GM18861 (cell line): ENCODE data around the gene ACTA1.
"Not testable (repeated sequence)": the region's sequence is repeated elsewhere in the genome, so short reads cannot be mapped to it uniquely, and the experiment has no call there.

Experiments used
- ATAC-seq: cut with Tn5 transposase; IDR thresholded peaks from one replicate; pipeline ENCODE4 v1.9.1; 2021; ENCODE audit not compliant: unreplicated experiment

The ACTA1 gene

DNA sequence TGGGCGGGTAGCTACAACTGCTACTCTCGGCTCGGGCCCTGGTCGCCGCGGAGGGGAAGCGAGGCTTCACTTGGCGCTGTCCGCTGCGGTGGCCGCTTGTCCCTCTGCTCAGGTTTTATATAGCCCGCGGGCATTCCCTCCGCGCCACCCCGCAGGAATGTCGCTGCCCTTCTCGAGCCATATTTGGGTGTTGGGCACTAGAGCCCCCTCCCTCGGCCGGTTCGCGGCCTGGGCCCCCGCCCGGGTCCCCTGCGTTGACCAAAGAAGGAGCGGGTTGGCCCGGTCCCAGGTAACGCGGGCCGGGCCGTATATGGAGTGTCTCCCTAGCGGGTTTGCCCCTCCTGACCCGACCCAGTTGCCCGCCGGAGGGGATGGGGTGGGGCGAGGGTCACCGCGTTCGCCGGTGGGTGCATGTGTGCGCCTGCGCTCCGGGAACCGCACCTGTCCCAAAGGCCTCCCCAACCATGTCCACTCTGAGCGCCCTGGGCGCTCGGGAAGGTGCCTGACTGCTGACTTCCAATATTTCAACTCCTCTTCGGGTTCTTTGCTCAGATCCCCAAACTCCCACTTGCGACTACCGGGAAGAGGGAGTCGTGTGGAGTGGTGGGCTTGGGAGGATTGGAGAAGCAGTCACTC is at the start of gene ACTA1:
ACTA1 (minus strand) TSS at position 90 of the 636 bp plus-strand sequence. CDS start 979 bp downstream, outside the sequence.
- ATAC-seq = no peak

DNA sequence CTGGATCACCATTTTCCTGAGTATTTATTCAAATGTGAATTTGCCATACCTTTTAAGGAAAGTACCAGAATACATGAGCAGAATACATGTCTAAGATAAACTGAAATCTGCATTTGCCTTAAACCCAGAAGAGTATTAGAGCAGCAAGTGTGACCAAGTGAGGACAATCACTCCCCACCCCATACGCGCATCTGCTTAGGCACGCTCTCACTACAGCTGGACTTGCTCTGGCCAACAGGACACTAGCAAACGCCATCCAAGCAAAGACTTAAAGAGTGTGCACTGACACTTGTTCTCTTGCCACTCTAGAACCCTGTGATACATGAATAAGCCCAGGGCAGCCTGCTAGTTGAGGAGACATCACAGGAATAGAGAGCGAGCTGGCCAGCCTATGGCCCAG is 48.6 kb upstream of the ACTA1 start:
- no peak for ATAC-seq

DNA sequence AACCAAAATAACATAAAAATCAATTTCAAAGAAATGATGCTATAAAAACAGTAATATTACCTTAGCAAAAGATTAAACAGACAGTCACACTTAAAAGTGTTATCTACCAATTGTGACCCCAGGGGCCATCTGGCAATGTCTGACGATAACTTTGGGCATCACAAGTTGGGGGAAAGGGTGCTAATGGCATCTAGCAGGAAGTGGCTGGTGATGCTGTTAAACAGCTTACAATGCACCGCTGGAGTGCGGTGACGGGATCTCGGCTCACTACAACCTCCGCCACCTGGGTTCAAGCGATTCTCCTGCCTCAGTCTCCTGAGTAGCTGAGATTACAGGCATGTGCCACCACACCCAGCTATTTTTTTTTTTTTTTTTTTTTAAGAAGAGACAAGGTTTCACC is 46.6 kb upstream of the ACTA1 start:
- no peak for ATAC-seq

DNA sequence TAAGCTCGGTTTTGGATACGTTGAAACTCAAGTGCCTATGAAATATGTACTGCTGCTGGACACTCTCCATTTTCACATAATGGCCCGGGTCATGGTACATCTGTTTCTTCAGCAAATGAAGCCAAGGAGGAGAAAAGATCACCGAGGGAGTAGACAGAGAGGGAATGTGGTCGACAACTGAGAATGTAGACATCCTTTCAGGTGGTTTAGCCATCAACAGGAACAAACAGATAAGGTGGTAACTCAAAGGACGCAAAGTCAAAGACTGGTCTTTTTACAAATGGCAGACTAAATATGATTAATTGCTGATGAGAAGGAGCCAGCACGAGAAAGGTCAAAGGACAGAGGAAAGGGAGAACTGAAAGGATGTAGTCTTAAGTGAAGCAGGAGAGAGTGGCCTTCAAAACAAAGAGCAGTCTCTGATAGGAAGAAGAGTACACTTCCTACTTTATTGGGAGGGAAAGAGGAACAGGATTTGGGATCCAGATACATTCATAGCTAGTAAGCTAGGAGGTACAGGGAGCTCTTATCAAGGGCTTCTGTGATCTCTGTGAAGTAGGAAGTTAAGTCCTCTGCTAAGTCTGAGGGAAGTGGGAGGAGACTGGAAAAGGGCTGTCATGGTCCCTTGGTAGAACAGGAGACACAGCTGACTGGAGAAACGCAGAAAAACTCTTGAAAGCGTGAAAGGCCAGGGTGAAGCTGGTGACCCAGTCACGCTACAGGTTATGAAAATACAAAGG is 45.9 kb upstream of the ACTA1 start:
- peak; percentile 79 for ATAC-seq

DNA sequence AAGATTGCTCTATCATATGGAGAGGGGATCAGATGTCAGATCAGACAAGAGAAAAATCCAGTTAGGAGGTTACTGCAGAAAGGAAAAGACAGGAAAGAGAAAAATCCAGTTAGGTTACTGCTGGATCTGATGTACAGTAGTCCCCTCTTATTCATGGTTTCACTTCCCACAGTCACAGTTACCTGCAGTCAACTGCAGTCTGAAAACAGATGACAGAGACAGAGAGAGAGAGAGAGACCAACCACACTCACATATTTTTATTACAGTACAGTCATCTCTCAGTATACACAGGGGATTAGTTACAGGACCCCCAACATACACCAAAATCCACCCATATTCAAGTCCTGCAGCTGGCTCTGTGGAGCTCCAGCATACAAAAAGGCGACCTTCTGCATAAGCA is 45.0 kb upstream of the ACTA1 start:
- ATAC-seq = peak; percentile 64

DNA sequence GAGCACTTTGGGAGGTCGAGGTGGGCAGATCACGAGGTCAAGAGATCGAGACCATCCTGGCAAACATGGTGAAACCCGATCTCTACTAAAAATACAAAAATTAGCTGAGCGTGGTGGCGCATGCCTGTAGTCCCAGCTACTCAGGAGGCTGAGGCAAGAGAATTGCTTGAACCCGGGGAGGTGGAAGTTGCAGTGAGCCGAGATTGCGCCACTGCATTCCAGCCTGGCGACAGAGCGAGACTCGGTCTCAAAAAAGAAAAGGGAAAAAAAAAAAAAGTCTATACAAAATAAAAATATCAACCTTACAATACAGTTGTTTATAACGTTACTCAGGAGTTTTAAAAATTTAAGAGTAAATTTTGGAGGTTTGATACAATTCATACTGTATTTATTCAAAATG is 42.0 kb upstream of the ACTA1 start:
- not testable (repeated sequence) for ATAC-seq

DNA sequence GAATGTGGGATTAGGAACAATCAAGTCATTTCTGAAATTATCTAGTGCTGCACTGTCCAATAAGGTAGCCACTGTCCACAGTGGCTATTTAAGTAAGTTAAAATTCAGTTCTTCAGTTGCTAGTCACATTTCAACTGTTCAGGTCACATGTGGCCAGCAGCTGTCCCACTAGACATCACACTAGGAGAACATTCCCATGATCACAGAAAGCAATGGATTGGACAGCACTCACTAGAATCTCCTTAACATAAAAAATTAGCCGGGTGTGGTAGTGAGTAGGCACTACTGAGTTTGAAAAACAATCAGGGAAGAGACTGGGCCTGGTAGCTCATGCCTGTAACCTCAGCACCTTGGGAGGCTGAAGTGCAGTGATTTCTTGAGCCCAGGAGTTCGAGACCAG is 40.6 kb upstream of the ACTA1 start:
- no peak for ATAC-seq

DNA sequence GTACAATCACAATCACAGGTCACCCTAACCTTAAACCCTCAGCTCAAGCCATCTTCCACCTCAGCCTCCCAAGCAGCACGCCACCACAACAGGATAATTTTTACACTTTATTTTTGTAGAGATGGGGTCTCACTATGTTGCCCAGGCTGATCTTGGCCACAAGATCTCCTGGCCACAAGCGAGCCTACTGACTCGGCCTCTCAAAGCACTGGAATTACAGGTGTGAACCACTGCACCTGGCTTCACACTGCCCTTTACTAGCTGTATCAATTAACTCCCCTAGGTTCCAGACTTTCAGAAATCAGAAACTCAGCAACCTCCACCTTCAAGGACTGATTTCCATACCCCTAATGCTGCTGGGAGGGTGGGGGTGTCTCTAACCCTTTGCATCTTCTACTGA is 37.3 kb upstream of the ACTA1 start:
- ATAC-seq = no peak

DNA sequence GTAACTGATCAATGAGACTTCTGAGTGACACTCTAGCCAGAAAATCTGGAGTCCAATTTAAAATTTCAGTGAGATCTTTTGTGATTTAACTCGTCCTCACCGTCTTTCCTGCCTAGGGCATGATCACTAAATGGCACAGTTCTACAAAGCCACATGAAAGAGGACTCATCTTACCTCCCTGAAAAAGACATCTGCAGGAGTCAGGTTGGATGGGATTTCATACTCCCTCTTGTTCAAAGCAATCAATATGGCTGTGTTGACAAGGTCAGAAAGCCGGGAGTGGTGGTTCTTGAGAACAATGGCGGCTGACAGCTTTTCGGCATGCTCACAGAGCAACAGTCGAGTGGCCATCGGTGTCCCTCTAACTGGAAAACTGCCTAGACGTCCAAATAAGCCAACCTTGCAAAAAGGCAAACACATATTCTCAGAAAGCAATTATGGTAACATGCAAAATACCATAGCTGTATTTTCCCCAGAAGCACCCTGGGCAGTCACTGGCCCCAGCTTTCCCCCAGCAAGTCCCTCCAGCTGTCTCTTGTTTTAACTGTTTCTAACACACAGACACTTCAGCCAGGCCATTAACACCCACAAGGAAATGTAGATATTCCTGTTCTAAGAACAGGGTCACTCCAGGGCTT is 36.6 kb upstream of the ACTA1 start:
- no peak for ATAC-seq

DNA sequence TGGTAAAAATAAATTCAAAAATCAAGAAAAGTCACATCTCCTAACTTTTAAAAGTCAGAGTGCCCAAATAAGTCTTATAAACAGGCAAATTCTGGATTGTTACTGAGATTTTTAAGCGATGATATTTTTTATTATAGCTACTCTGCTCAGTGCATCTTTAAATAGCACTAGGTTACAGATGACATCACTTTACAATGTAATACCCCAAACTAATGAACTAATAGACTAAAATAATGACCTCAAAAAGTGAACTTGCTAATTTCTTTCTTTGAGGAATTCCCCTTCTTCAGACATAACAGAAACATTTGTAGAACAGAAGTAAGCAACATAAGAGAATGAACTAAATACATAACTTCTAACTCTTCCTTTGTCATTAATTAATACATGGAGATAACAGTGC is 33.0 kb upstream of the ACTA1 start:
- no peak for ATAC-seq

DNA sequence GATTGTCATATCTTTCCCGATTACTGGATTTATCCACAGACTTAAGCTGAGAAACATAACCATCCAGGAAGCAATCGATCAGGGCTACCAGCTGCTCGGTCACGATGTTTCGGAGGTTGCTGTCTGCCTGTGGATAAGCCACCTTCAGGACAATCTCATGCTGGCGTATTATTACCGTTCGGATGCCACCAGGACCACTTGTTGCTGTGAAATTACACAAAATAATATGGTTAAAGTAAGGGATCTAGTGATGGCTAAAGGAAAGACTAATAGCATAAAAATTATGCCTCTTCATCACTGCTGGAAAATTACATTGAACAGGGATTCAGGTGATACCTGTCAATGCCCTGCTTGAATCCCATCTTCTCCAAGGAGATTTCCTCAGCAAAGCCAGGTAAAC is 30.8 kb upstream of the ACTA1 start:
- ATAC-seq = no peak

DNA sequence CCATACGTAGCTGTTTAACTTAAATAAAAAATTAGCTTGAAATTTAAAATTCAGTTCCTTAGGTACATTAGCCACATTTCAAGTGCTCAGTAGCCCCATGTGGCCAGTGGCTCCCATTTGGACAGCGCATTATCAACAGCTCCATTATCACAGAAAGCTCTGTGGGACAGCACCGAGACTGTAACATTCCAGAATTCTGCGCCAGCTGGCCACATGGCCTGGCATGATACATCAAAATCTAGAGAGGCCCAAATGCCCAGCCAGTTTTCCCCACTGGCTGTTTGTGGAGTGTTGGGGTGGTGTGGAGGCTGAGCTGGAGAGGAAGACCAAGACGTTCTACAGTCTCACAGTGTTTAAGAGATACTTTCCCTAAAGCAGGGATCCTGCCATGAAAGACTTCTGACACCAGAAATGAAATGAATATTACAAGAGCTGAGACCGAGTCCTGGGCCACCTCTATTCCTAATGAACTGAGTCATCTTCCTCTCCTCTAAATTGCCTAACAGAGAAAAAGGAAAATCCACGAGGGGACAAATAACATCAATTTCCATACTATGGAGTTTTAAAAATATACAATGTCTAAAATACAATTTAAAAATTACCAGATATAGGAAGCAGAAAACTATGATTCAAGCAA is 27.3 kb upstream of the ACTA1 start:
- no peak for ATAC-seq

DNA sequence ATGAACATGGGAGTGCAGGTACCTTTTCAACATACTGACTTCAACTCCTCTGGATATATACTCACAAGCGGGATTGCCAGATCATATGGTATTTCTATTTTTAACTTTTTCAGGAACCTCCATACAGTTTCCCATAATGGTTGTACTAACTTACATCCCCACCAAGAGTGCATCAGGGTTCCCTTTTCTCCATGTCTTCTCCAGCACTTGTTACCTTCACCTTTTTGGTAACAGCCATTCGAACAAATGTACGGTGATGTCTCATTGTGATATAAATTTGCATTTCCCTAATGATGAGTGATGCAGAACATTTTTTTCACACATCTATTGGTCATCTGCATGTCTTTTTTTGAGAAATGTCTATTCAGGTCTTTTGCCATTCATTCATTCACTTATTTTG is 25.9 kb upstream of the ACTA1 start:
- ATAC-seq = no peak

DNA sequence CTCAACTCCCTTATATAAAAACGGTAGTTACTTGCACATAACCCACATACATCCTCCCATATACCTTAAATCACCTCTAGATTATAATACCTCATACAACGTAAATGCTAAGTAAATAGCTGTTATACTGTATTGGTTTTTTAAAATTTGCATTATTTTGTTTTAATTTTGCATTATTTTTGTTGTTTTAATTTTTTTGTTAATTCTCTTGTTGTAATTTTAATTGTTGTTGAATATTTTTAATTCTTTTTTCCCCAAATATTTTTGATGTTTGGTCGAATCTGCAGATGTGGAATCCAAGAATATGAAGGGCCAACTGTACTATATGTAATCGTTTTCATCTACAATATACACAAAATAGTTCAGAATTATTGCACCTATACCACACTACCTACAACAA is 23.5 kb upstream of the ACTA1 start:
- ATAC-seq = no peak

DNA sequence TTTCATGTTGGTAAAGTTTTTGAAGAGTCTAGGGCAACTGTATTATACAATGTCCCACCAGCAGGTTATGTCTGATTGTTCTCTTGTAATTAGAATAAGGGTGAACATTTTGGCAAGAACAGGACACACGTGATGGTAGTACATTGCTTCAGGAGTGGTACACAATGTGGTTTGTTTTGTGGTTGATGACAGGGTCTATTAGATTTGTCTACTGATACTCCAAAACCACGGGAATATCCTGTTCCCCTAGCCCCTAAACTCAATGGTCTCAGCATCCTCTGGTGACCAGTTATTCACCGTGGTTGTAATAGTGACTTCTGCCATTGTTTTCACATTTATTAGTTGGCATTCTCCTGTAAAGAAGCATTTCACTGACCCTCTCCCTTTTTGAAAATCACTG is 22.1 kb upstream of the ACTA1 start:
- ATAC-seq = no peak

DNA sequence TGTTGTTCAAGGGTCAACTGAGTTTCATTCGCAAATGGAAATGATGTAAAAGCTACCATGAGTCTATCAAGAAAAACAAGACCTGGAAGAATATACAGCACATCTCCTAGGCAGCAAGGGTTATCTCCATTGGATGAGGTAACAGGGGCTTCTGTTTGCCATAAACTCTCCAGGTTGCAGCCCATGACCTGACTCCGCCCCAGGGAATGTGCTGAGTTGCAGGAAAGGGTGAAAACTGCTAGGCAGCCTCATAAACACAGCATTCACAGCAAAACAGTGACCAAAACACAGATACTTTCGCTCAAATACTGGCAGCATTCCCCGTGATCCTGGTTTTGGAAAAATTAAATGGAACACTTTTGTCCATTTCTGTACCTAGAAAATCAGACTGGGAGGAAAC is 20.2 kb upstream of the ACTA1 start:
- no peak for ATAC-seq

DNA sequence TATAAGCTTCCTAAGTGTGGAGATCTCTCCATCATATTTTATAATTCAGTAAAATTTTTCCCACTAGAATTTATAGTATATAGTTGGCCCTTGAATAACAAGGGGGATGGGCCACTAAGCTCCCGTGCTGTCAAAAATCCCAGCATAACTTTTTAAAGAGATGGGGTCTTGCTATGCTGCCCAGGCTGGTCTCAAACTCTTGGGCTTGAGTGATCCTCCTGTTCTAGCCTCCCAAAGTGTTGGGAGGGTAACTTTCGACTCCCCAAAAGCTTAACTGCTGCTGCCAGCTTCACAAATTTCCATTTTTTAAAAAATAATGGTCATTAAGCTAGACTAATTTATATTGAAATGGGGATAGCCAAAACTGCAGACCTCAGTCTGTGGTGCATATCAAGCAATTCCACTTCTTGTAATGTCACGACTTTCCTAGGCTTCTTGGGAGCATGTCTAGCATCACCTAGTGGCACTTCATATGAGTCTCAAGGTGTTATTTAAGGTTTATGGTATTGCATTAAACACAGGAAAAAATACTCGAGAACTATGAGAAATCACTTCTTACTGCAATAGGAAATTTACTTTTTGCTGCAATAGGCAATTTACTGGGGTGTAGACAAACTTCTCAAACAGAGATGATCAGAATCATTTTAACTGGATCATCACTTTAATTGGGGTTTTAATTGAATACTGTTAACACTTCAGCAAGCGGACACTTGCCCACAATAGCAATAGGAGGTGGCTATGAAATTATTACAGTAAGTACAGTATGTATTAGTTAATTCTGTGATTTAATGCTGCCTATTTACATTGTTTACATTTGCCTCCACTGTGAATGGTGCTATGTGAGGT is 19.3 kb upstream of the ACTA1 start:
- ATAC-seq = no peak

DNA sequence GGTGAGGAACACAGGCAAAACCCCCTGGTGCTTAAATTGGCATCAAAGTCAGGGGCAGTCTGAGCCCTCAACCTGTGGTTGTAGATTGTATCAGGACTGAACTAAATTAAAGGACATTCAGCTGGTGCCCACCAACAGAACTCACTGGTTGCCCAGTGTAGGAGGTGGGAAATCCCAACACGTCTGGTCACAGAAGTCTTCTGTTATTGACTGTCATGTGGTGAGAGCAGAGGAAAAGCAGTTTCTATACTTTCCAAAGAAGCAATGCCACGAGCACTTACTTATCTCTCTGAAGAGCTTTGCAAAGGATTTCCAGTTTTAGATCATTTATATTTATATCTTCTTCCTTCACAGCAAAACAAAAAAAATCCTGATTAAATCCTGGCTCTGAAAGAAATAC is 15.0 kb upstream of the ACTA1 start:
- no peak for ATAC-seq

DNA sequence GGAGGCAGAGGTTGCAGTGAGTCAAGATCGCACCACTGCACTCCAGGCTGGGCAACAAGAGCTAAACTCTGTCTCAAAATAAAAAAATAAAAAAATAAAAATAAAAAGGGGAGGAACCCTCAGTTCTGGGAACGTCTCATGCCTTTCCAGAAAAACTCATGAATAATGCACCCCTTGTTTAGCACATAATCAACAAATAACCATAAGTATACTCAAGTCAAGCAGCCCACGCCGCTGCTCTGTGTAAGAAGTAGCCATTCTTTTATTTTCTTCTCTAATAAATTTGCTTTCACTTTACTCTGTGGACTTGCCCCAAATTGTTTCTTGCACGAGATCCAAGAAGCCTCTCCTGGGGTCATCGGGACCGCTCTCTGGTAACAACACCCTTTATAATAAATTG is 14.5 kb upstream of the ACTA1 start:
- ATAC-seq = no peak

DNA sequence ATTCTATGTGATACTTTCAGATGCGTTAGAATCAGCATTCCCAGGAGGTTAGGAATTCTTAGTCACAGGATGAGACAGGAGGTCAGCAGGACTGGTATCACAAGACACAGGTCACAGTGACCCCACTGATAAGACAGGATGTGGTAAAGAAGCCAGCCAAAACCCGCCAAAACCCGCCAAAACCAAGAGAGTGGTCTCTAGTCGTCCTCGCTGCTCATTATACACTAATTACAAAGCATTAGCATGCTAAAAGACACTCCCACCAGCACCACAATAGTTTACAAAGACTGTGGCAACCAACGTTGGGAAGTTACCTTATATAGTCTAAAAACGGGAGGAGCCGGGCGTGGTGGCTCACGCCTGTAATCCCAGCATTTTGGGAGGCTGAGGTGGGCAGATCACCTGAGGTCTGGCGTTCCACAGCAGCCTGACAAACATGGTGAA is 13.9 kb upstream of the ACTA1 start:
- no peak for ATAC-seq

DNA sequence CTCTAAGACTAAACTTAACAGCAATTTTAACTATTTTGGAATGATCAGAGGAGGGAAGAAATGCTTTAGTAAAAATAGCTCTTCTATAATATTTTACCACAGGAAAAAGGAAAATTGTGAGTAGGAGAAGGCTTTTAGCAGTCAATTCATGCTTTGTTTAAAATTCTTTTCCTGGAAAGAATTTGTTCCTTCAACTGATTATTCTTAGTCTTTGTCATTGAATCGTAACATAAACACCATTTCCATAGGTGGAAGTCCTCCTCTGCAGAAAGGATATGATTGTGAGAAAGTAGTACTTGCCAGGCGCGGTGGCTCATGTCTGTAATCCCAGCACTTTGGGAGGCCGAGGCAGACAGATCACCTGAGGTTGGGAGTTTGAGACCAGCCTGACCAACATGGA is 11.9 kb upstream of the ACTA1 start:
- no peak for ATAC-seq
